ENCODE measurements around the gene NPAS2.

Gene NPAS2

GRCh38 chr2:100980046-100980445, 160.1 kb downstream of the NPAS2 start:
- TF ChIP-seq, protein P1, sequence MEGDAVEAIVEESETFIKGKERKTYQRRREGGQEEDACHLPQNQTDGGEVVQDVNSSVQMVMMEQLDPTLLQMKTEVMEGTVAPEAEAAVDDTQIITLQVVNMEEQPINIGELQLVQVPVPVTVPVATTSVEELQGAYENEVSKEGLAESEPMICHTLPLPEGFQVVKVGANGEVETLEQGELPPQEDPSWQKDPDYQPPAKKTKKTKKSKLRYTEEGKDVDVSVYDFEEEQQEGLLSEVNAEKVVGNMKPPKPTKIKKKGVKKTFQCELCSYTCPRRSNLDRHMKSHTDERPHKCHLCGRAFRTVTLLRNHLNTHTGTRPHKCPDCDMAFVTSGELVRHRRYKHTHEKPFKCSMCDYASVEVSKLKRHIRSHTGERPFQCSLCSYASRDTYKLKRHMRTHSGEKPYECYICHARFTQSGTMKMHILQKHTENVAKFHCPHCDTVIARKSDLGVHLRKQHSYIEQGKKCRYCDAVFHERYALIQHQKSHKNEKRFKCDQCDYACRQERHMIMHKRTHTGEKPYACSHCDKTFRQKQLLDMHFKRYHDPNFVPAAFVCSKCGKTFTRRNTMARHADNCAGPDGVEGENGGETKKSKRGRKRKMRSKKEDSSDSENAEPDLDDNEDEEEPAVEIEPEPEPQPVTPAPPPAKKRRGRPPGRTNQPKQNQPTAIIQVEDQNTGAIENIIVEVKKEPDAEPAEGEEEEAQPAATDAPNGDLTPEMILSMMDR (conservative IDR thresholded peaks at IDR 0.05; ENCODE audit: low read length), result no peak
- no peak for TF ChIP-seq EZH2phosphoT487 (IDR thresholded peaks at IDR 0.05; ENCODE audit: borderline replicate concordance)
- Histone ChIP-seq H3K36me3 (ENCODE audit: insufficient read depth, low read length) (no peaks in the 10 kb centered on the region), H3K9me3 (ENCODE audit: insufficient read depth, low read depth, low read length) (no peaks in the 10 kb centered on the region), H3K27me3 (ENCODE audit: insufficient read depth, low read length, poor library complexity, severe bottlenecking) (no peaks in the 10 kb centered on the region), H3K79me2 (ENCODE audit: insufficient read depth, low read length) (no peaks in the 10 kb centered on the region), H3K9me2 (replicated peaks; ENCODE audit: low read depth, low read length) (no peaks in the 10 kb centered on the region), H3F3A (ENCODE audit: low read depth) (no peaks in the 10 kb centered on the region), H4K20me1 (ENCODE audit: insufficient read depth, low read length, poor library complexity, severe bottlenecking) (no peaks in the 10 kb centered on the region), H3K4me3 (ENCODE audit: low read length, poor library complexity, severe bottlenecking) (no peak overlapping the region), H3K4me1 (ENCODE audit: insufficient read depth, low read length, poor library complexity, severe bottlenecking) (no peaks in the 10 kb centered on the region), H3K9ac (ENCODE audit: low read depth, low read length, poor library complexity, severe bottlenecking) (no peak overlapping the region), H3K4me2 (ENCODE audit: low read depth, low read length, poor library complexity, severe bottlenecking) (no peak overlapping the region), H2AFZ (ENCODE audit: low read length) (no peak overlapping the region)

DNA sequence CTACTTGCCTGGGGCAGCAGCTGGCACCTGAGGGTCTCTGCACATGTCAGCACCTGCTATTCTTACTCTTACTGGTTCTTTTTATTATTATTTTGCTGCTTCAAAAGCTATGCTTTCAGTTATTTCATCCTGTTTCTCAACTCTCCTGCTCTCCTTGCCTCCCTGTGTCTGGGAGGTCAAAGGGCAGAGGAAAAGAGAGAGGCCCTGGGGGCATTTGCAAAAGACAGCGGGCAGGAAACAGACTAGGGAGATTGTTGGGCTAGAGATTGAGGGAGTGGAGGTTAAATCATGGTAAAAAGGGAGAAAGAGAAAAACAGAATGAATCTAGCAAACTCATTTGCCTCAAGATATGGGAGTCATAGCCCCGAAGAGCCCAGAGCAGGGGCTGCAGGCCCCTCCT, 161.1 kb downstream of the NPAS2 start:
- H3K9ac ChIP-seq (ENCODE audit: low read depth, low read length, poor library complexity, severe bottlenecking), result no peak overlapping the region
- no peak overlapping the region for H3K4me2 ChIP-seq (ENCODE audit: low read depth, low read length, poor library complexity, severe bottlenecking)
- no peaks in the 10 kb centered on the region for H3F3A ChIP-seq (ENCODE audit: low read depth)

DNA sequence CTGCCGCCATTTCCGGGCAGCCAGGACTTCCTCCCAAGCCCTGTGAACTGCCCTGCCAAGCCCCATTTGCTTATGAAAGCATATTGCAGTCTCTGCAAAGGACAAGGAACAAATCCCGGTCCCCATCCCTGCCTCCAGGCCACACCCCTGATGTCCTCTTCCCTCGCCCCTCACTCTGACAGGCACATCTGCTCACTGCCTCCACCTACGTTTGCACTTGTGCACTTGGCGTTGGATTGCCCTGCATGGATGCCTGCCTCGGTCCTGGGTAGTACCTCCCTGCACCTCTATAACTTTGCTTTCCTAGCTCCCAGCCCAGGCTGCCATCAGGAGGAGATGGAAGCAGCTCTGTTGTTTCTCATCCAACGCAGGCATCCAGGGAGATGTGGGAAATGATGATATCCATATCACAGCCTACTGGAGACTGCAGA, 162.5 kb downstream of the NPAS2 start:
- Histone ChIP-seq H3K79me2 (ENCODE audit: insufficient read depth, low read length) (no peaks in the 10 kb centered on the region), H3K9ac (ENCODE audit: low read depth, low read length, poor library complexity, severe bottlenecking) (no peak overlapping the region), H3K4me2 (ENCODE audit: low read depth, low read length, poor library complexity, severe bottlenecking) (no peak overlapping the region), H3K9me2 (replicated peaks; ENCODE audit: low read depth, low read length) (no peaks in the 10 kb centered on the region), H3K4me3 (ENCODE audit: low read length, poor library complexity, severe bottlenecking) (no peak overlapping the region), H3K9me3 (ENCODE audit: insufficient read depth, low read depth, low read length) (no peaks in the 10 kb centered on the region), H4K20me1 (ENCODE audit: insufficient read depth, low read length, poor library complexity, severe bottlenecking) (no peaks in the 10 kb centered on the region), H3K4me1 (ENCODE audit: insufficient read depth, low read length, poor library complexity, severe bottlenecking) (no peaks in the 10 kb centered on the region), H3K36me3 (ENCODE audit: insufficient read depth, low read length) (no peaks in the 10 kb centered on the region), H3F3A (ENCODE audit: low read depth) (no peaks in the 10 kb centered on the region), H2AFZ (ENCODE audit: low read length) (no peak overlapping the region), H3K27me3 (ENCODE audit: insufficient read depth, low read length, poor library complexity, severe bottlenecking) (no peaks in the 10 kb centered on the region)
- no peak for TF ChIP-seq EZH2phosphoT487 (IDR thresholded peaks at IDR 0.05; ENCODE audit: borderline replicate concordance)
- TF ChIP-seq, protein P1 (conservative IDR thresholded peaks at IDR 0.05; ENCODE audit: low read length), result no peak

More for the DNA sequence above, 161.1 kb downstream of the NPAS2 start:
- Histone ChIP-seq H3K4me1 (ENCODE audit: insufficient read depth, low read length, poor library complexity, severe bottlenecking) (no peaks in the 10 kb centered on the region), H3K9me2 (replicated peaks; ENCODE audit: low read depth, low read length) (no peaks in the 10 kb centered on the region), H3K4me3 (ENCODE audit: low read length, poor library complexity, severe bottlenecking) (no peak overlapping the region), H3K9me3 (ENCODE audit: insufficient read depth, low read depth, low read length) (no peaks in the 10 kb centered on the region), H2AFZ (ENCODE audit: low read length) (no peak overlapping the region), H3K27me3 (ENCODE audit: insufficient read depth, low read length, poor library complexity, severe bottlenecking) (no peaks in the 10 kb centered on the region), H4K20me1 (ENCODE audit: insufficient read depth, low read length, poor library complexity, severe bottlenecking) (no peaks in the 10 kb centered on the region), H3K79me2 (ENCODE audit: insufficient read depth, low read length) (no peaks in the 10 kb centered on the region), H3K36me3 (ENCODE audit: insufficient read depth, low read length) (no peaks in the 10 kb centered on the region)
- no peak for TF ChIP-seq EZH2phosphoT487 (IDR thresholded peaks at IDR 0.05; ENCODE audit: borderline replicate concordance)
- TF ChIP-seq, protein P1 (conservative IDR thresholded peaks at IDR 0.05; ENCODE audit: low read length), result no peak

All from Loucy (cell line).